ENCODE data around the gene KCNMA1. TPM values are rescaled to one million over a fixed set of nuclear protein-coding genes. Genes with fewer than 3 reads are reported as not detected.

The KCNMA1 gene
- total RNA-seq, 1 donor: 106 TPM

DNA sequence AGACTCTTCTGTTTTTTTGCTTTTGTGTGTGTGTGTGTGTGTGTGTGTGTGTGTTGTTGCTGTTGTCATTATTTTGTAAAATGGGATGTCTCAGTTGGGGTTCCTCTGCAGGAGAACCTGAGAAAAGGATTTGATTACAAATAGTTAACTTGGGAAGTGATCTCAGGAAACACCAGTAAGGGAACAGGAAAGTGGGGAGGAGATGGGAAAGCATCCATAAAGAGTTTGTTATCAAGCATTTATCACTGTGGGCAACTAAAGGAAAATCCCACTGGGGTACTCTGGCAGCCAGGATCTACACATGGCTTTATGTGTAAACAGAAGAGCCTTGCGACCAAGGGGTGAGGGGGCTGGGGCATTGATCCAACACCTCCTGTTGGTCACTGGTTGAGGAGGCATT is 485.4 kb downstream of the KCNMA1 start:
- TF ChIP-seq, protein P1, sequence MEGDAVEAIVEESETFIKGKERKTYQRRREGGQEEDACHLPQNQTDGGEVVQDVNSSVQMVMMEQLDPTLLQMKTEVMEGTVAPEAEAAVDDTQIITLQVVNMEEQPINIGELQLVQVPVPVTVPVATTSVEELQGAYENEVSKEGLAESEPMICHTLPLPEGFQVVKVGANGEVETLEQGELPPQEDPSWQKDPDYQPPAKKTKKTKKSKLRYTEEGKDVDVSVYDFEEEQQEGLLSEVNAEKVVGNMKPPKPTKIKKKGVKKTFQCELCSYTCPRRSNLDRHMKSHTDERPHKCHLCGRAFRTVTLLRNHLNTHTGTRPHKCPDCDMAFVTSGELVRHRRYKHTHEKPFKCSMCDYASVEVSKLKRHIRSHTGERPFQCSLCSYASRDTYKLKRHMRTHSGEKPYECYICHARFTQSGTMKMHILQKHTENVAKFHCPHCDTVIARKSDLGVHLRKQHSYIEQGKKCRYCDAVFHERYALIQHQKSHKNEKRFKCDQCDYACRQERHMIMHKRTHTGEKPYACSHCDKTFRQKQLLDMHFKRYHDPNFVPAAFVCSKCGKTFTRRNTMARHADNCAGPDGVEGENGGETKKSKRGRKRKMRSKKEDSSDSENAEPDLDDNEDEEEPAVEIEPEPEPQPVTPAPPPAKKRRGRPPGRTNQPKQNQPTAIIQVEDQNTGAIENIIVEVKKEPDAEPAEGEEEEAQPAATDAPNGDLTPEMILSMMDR (IDR thresholded peaks at IDR 0.05; ENCODE audit: insufficient read depth, low read length): no peak
- H3K4me3 ChIP-seq (ENCODE audit: low read depth, low read length): no peak overlapping the region
- DNase-seq (ENCODE audit: low read depth): no peak

DNA sequence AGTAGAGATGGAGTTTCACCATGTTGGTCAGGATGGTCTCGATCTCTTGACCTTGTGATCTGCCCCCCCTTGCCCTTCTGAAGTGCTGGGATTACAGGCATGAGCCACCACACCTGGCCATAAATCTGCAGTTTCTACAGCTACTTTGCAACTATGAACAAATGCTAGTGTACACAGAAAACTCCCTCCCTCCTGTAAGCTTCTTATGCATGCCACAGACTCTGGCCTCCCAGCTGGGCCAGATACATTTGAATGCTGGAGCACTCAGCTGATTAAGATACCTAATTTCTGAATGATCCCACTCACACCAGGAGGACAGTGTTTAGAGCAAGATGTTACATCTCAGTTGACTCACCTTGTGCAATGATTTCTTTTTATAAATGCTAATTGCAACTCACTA is 486.2 kb downstream of the KCNMA1 start:
- TF ChIP-seq, protein P1 (IDR thresholded peaks at IDR 0.05; ENCODE audit: insufficient read depth, low read length): no peak
- no peak overlapping the region for H3K4me3 ChIP-seq (ENCODE audit: low read depth, low read length)
- DNase-seq (ENCODE audit: low read depth): no peak

DNA sequence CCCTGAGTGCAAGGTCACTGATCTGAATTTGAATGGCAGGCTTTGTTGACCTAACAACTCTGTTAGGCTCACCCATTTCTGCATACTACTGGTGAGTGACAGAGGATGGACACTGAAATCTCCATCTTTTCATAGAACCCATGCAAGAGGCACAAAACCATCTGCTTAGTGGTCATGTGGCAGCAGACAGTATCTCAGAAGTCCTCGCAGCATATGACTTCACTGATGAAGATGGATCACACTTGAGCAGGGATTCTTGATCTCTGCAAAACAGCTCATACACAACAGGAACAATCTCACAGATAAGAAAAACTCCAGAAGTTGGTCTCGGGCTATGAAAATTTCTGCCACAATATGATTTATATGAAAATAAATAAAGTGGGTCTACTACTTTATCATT is 487.9 kb downstream of the KCNMA1 start:
- DNase-seq (ENCODE audit: low read depth): no peak
- H3K4me3 ChIP-seq (ENCODE audit: low read depth, low read length): no peak overlapping the region
- TF ChIP-seq, protein P1 (IDR thresholded peaks at IDR 0.05; ENCODE audit: insufficient read depth, low read length): no peak

DNA sequence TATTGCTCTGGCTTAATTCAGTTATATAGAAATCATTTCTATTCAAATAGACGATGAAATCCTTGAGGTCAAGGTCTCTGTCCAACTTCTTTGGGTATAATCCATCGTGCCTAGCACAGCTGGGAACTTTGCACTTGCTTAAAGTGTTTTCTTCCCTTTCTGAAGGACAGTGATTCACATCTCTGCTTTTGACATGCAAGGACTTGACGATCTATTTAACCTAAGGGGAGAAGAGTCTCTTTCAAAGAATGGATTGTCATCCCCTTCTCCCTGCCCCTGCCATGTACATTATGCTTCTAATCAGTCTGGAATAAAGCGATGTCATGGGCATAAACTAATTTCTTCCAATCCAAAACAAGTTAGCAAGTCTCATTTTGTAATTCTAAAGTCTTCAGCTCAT is 488.6 kb downstream of the KCNMA1 start:
- no peak overlapping the region for H3K4me3 ChIP-seq (ENCODE audit: low read depth, low read length)
- no peak for DNase-seq (ENCODE audit: low read depth)
- TF ChIP-seq, protein P1 (IDR thresholded peaks at IDR 0.05; ENCODE audit: insufficient read depth, low read length): no peak

DNA sequence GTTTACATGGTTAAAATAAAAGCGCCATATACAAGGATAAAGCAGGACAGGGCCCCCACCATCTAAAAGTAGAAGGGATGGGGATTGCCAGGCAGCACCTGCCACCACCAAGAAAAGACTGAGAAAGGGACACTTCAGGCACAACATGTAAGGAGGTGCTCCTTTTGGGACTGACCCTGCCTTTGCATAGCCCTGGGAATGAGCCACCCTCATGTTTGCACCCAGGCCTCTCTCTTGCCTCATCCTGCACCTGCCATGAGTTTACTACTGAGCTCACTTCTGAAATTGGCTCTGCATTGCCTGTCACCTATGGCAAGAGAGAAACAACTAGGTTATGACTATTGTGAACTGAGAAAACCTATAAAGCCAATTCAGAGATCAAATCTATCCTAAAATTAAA is 489.7 kb downstream of the KCNMA1 start:
- TF ChIP-seq, protein P1 (IDR thresholded peaks at IDR 0.05; ENCODE audit: insufficient read depth, low read length): no peak
- H3K4me3 ChIP-seq (ENCODE audit: low read depth, low read length): no peak overlapping the region
- no peak for DNase-seq (ENCODE audit: low read depth)

DNA sequence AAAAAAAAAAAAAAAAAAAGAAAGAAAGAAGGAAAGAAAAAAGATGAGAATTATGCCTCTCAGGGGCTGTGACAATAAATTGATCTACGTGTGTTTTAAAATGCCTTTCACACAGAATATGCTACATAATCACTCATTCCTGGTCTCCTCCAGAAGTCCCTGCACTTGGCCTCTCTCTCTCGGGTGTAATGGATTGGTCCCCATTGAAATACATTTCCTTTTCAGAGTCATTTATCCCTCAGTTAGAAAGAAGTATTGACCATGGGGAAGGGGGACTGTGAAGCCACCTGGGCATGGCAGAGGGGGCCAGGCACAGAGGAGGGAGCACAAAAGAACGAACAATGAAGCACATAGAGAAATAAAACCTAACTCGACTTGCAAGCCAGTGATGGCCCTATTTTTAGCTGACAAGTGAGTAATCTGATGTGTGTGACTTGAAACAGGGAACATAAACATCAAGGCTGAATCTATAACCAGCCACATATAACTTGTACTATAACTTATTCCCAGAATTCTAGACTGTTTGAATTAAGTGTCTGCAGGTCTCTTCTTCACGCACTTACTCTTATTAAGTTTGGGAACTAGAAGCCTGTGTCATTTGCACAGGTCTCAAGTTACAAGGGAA is 490.8 kb downstream of the KCNMA1 start:
- H3K4me3 ChIP-seq (ENCODE audit: low read depth, low read length): no peak overlapping the region
- no peak for DNase-seq (ENCODE audit: low read depth)
- TF ChIP-seq, protein P1 (IDR thresholded peaks at IDR 0.05; ENCODE audit: insufficient read depth, low read length): no peak

DNA sequence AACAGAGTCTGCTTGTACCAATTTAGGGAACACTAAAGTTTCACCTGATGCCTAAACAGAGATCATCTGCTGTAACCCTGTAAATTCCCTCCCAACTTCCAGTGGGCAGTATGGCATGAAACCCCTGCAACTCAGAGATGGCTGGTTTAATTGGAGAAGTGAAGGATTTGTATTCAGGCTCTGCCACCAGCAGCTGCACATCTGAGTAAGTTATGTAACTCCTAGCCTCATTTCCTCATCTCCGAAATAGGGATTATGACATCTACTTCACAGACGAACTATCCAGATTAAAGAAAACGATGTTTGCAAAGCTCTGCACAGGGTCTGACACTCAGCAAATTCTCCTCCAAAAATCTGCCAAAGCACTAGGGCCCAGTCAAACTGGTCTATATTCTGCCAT is 493.0 kb downstream of the KCNMA1 start:
- no peak for DNase-seq (ENCODE audit: low read depth)
- TF ChIP-seq, protein P1 (IDR thresholded peaks at IDR 0.05; ENCODE audit: insufficient read depth, low read length): no peak
- no peak overlapping the region for H3K4me3 ChIP-seq (ENCODE audit: low read depth, low read length)
